Activated CD8-positive, alpha-beta T cell treated with anti-CD3 and anti-CD28 coated beads for 36 hours (primary cell): Measurements from ENCODE around the gene KHNYN. TPM values are rescaled to one million over a fixed set of nuclear protein-coding genes. Genes with fewer than 3 reads are reported as not detected.
"Not testable (repeated sequence)": the region's sequence is repeated elsewhere in the genome, so short reads cannot be mapped to it uniquely, and the experiment has no call there.

Experiments
- ATAC-seq: fragments of 200-7000 bp; cut with Tn5 transposase; one replicate; pipeline ENCODE4 v1.10.0; 2021; ENCODE audit warnings: mild to moderate bottlenecking, moderate library complexity
- CTCF ChIA-PET: fragments of 350-600 bp; sonication (Branson Sonifier 250); formaldehyde crosslinking; loops from one replicate; lab custom pipeline; 2021; ENCODE audit warnings: antibody characterized with exemption; lab: Charles Lee
- POLR2A ChIA-PET: fragments of 350-600 bp; sonication (Branson Sonifier 250); formaldehyde crosslinking; loops from one replicate; lab custom pipeline; 2021; ENCODE audit warnings: antibody characterized with exemption; lab: Charles Lee
- DNase-seq: peaks from one replicate; pipeline ENCODE4 v3.0.0-alpha.2; 2020
- H3K27ac Mint-ChIP-seq: one replicate; pipeline ENCODE4 v1.8.0; 2021; ENCODE audit warnings: mild to moderate bottlenecking, mixed read lengths
- H3K27me3 Mint-ChIP-seq: one replicate; pipeline ENCODE4 v1.8.0; 2021; ENCODE audit warnings: mixed read lengths
- H3K36me3 Mint-ChIP-seq: one replicate; pipeline ENCODE4 v1.8.0; 2021; ENCODE audit warnings: low read depth, mixed read lengths
- H3K4me1 Mint-ChIP-seq: one replicate; pipeline ENCODE4 v1.8.0; 2021; ENCODE audit warnings: low read depth, mixed read lengths
- H3K4me3 Mint-ChIP-seq: one replicate; pipeline ENCODE4 v1.8.0; 2021; ENCODE audit warnings: mild to moderate bottlenecking, moderate library complexity, mixed read lengths
- H3K9me3 Mint-ChIP-seq: one replicate; pipeline ENCODE4 v1.8.0; 2021; ENCODE audit warnings: mixed read lengths
- CTCF ChIP-seq: fragments of 200-600 bp; IDR thresholded peaks from one replicate; pipeline ENCODE4 v1.8.0; 2022; ENCODE audit warnings: antibody characterized with exemption, mild to moderate bottlenecking
- intact Hi-C: fragments of 100-400 bp; cut with micrococcal nuclease; formaldehyde crosslinking; loops from one replicate; pipeline ENCODE4 v1.10.0; 2022
- total RNA-seq, 2 experiments: library from RNA; stranded (reverse); gene quantifications; one replicate each; pipeline ENCODE4 v1.2.3, GENCODE V29; 2021

The KHNYN gene
- total RNA-seq, 2 experiments from 2014 or later = 47.5 to 51.7 TPM

- Mint-ChIP-seq H3K27me3 (no peaks in the 10 kb centered on the region), H3K4me3 (no peak overlapping the region), H3K36me3 (no peaks in the 10 kb centered on the region), H3K27ac (peak overlapping the region; percentile 22), H3K4me1 (no peaks in the 10 kb centered on the region), H3K9me3 (peaks cover 2% of the 10 kb centered on the region)
- TF ChIP-seq CTCF = peak; percentile 75
- intact Hi-C loops = no loop called here
- ATAC-seq = peak; percentile 85
- CTCF ChIA-PET = interaction anchor here (0.8 to 1.7 kb wide), 8 partner anchors 9 to 228 kb away, joined by 3 to 6 read pairs (median 4); no protein-coding TSS in a partner anchor
- DNase-seq = peak; percentile 64
- POLR2A ChIA-PET = no interaction called here
Observed at GRCh38 chr14:24481622-24482324, 52.0 kb downstream of the KHNYN start.

- ATAC-seq, H3K27me3 Mint-ChIP-seq, DNase-seq, POLR2A ChIA-PET, H3K4me3 Mint-ChIP-seq, H3K27ac Mint-ChIP-seq, H3K36me3 Mint-ChIP-seq, H3K9me3 Mint-ChIP-seq, H3K4me1 Mint-ChIP-seq, intact Hi-C loops: not testable (repeated sequence)
- CTCF ChIA-PET = interaction anchor here (0.9 to 1.7 kb wide), 3 partner anchors 33 to 196 kb away, joined by 3 to 4 read pairs (median 3); no protein-coding TSS in a partner anchor
Observed at GRCh38 chr14:24482699-24483303, 53.0 kb downstream of the KHNYN start.

- POLR2A ChIA-PET = interaction anchor here (0.8 to 1.0 kb wide), 2 partner anchors 20 to 23 kb away, joined by 3 read pairs; no protein-coding TSS in a partner anchor
- ATAC-seq = no peak
- H3K4me3 Mint-ChIP-seq = no peak overlapping the region
Observed at GRCh38 chr14:24483604-24484252, 54.0 kb downstream of the KHNYN start.

More at GRCh38 chr14:24483604-24484252, 54.0 kb downstream of the KHNYN start:
- CTCF ChIA-PET = interaction anchor here (0.9 to 1.7 kb wide), 4 partner anchors 25 to 195 kb away, joined by 3 to 4 read pairs (median 3); no protein-coding TSS in a partner anchor
- TF ChIP-seq CTCF = no peak
- intact Hi-C loops = no loop called here
- H3K4me1 Mint-ChIP-seq = no peaks in the 10 kb centered on the region
- H3K27me3 Mint-ChIP-seq = no peaks in the 10 kb centered on the region
- no peaks in the 10 kb centered on the region for H3K36me3 Mint-ChIP-seq
- H3K9me3 Mint-ChIP-seq = peaks cover 1% of the 10 kb centered on the region
- no peak overlapping the region for H3K27ac Mint-ChIP-seq
- no peak for DNase-seq

Other genes starting within 250 kb of the KHNYN start
- gene IPO4, start 241.1 kb upstream of the KHNYN start, total RNA-seq = 100 to 1,000 TPM in 1 of 2 experiments, 10 to 100 TPM in 1; 98.4 to 102 TPM
- 10 to 100 TPM; 16.3 to 18.0 TPM for gene TM9SF1, start 234.5 kb upstream of the KHNYN start, total RNA-seq
- gene TSSK4, start 224.3 kb upstream of the KHNYN start, total RNA-seq = under 1 TPM in 1 of 2 experiments, not detected in 1; 0.18 TPM
- gene CHMP4A, start 216.5 kb upstream of the KHNYN start, total RNA-seq = 10 to 100 TPM; 55.6 to 61.8 TPM
- gene MDP1, start 213.9 kb upstream of the KHNYN start, total RNA-seq = 10 to 100 TPM; 11.2 to 11.3 TPM
- 100 to 1,000 TPM; 167 to 172 TPM for gene NEDD8, start 197.6 kb upstream of the KHNYN start, total RNA-seq
- 10 to 100 TPM; 45.6 to 49.3 TPM for gene GMPR2, start 197.0 kb upstream of the KHNYN start, total RNA-seq
- gene TINF2, start 187.3 kb upstream of the KHNYN start, total RNA-seq = 10 to 100 TPM; 77.4 to 84.9 TPM
- gene TGM1, start 166.8 kb upstream of the KHNYN start, total RNA-seq = 1 to 10 TPM; 3.0 to 3.1 TPM
- 10 to 100 TPM; 37.6 to 42.7 TPM for gene RABGGTA, start 158.4 kb upstream of the KHNYN start, total RNA-seq
- 10 to 100 TPM; 11.9 to 13.6 TPM for gene DHRS1, start 130.2 kb upstream of the KHNYN start, total RNA-seq
- gene NOP9, start 130.1 kb upstream of the KHNYN start, total RNA-seq = 10 to 100 TPM; 33.5 to 33.6 TPM
- 10 to 100 TPM; 12.1 to 13.6 TPM for gene CIDEB, start 122.0 kb upstream of the KHNYN start, total RNA-seq
- 10 to 100 TPM in 1 of 2 experiments, 1 to 10 TPM in 1; 9.6 to 12.0 TPM for gene LTB4R2, start 119.8 kb upstream of the KHNYN start, total RNA-seq
- gene LTB4R, start 118.5 kb upstream of the KHNYN start, total RNA-seq = 10 to 100 TPM; 11.6 to 11.7 TPM
- 1 to 10 TPM; 1.3 to 1.5 TPM for gene ADCY4, start 94.9 kb upstream of the KHNYN start, total RNA-seq
- gene RIPK3, start 90.0 kb upstream of the KHNYN start, total RNA-seq = 1 to 10 TPM; 5.9 to 6.5 TPM
- 1 to 10 TPM; 1.3 to 2.0 TPM for gene NFATC4, start 61.8 kb upstream of the KHNYN start, total RNA-seq
- gene NYNRIN, start 31.0 kb upstream of the KHNYN start, total RNA-seq = under 1 TPM; 0.05 to 0.27 TPM
- gene CBLN3, start 286 bp upstream of the KHNYN start, total RNA-seq = 1 to 10 TPM; 2.9 TPM
- gene SDR39U1, start 12.8 kb downstream of the KHNYN start, total RNA-seq = 10 to 100 TPM; 43.6 to 55.5 TPM
- under 1 TPM in 1 of 2 experiments, not detected in 1; 0.34 TPM for gene CMA1, start 78.3 kb downstream of the KHNYN start, total RNA-seq
- not detected for gene CTSG, start 146.3 kb downstream of the KHNYN start, total RNA-seq
- 10 to 100 TPM; 55.0 to 61.3 TPM for gene GZMH, start 179.7 kb downstream of the KHNYN start, total RNA-seq
- gene GZMB, start 204.2 kb downstream of the KHNYN start, total RNA-seq = 1,000 to 10,000 TPM; 1,751 to 1,779 TPM